ENCODE measurements around the gene MYBBP1A.
"Not testable (repeated sequence)": the region's sequence is repeated elsewhere in the genome, so short reads cannot be mapped to it uniquely, and the experiment has no call there.

The MYBBP1A gene

DNA sequence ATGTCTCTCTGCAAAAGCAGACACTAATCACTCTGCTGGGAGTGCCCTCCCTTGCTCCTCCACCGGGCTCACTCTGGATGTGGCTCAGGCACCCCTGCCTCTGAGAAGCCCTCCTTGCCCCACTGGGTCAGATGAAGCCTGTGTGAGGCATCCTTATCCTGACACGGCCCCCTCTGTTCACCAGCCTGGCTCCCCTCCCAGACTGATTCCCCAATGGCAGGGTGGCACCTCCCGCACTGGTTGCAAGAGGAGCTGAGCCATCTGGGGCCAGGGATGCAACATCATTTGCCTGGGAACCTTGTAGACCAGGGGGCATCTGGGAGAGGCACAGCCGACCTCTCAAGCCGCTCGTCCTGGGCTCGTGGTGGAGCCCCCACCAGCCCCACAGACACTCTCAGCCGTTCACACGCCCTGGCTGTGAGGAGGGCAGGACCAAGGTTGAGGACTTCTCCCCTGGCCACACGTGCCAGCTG lies 35.8 kb upstream of the MYBBP1A start:
- DNase-seq: no peak

DNA sequence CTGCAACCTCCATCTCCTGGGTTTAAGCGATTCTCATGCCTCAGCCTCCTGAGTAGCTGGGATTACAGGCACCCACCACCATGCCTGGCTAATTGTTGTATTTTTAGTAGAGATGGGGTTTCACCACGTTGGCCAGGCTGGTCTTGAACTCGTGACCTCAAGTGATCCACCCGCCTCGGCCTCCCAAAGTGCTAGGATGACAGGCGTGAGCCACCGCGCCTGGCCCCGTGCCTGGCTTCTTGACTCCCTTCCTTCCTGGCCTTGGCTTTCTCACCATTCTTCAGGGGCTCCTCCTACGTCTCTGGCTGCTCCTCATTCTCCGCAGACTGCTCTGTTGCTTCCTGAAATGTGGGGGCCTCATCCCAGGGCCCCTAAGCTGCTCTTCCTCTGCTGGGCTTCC lies 34.9 kb upstream of the MYBBP1A start:
- not testable (repeated sequence) for DNase-seq

DNA sequence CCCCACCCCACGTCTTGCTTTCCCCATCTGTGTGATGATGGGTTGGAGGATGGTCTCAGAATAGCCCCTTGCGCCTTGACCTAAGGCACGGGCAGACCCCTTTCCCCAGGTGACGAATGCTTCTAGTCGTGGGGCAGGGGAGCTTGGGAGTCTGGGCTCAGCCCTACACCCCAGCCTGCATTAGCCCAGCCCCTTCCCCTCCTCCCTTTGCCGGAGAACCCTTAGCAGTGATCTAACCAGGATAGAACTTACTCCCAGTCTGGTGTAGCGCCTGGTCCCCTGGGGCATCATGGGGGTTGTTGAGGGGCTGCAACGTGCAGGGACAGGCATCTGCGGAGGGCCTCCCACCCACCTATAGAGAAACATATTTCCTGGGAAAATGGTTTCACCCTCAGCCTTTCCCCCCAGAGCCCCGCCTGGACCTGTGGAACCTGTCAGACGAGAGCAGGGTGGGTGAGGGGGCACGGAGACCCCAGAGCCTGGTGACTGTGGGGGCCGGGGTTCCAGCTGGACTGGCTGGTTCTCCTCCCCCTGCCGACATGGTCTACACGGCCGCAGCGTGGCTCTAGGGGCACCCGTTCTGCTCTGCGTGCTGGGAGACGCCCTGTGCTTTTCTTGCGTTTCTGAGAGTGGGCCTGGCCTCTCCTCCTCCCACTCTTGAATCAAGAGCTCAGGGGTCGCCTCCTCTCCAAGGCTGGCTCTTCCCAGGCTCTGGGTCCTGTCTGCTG lies 33.9 kb upstream of the MYBBP1A start:
- no peak for DNase-seq

DNA sequence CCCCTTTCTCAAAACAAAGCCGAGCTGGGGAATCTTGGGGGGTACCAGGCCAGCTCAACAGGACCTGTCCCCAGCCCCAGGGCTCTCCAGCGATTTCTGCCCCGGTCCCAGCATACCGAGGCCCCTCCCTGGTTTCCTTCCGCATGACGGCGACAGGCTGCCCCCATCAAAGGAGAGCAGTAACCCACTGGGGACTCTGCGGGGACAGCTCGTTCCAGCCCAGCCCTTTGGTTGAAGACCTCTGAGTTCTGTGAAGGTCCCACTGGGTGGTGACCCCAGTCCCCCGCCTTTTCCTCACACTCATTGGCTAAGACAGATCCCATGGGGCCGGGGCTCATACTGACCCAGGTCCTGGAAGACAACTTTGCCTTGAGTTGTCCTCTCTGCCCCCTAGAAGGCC lies 33.2 kb upstream of the MYBBP1A start:
- DNase-seq: no peak

DNA sequence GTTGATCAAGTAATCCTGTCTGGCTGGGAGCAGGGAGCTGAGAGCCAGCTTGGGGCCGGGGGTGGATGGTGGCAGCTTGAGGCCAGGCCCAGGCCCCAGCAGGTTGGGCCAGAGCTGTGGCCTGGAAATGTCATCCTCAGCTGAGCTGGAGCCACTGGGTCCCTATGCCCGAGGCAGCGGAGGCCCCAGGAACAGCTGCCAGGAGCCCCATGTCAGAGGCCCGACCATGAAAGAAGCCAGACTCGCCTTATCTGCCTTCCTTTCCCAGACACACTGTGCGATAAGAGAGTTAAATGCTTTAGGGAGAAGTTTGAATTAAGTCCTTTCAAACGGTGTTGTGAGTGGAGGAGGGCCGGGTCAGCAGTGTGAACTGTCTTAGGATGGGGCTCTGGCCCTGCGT lies 32.6 kb upstream of the MYBBP1A start:
- DNase-seq: no peak

DNA sequence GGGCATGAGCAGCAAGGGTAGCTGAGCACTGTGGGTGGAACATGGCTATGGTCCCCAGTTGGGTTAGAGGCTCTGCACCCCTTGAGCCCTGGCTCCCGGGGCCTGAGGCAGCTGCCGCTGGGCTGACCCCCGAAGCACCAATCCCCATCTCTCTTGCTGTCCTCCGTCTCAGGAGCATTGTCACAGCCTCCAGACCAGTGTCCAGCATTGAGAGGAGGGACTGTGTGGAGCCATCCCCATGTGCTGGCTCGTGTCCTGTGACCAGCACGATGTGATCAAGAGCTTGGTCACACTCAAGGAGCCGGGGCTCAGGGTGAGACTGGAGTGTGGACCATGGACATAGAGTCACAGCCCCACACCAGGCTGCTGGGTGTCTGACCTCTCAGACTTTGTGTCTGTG lies 32.0 kb upstream of the MYBBP1A start:
- DNase-seq: no peak

DNA sequence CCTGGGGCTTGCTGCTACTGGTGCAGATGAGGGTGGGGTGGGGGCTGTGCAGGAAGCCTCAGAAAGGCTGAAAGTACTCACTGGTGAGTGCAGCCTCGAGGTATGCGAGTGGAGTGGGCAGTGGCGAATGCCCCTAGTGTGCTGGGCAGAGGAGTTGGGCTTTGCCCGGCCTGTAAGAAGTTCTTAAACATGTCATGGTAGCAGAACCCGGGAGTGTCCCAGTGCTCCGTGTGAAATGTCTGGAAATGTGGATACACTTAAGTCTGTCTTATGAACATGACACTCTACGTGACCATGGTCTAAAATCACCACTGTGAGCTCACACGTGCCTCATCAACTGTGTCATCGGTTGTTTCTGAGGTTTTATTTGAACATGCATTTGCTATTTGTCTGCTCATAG lies 30.9 kb upstream of the MYBBP1A start:
- DNase-seq: no peak

DNA sequence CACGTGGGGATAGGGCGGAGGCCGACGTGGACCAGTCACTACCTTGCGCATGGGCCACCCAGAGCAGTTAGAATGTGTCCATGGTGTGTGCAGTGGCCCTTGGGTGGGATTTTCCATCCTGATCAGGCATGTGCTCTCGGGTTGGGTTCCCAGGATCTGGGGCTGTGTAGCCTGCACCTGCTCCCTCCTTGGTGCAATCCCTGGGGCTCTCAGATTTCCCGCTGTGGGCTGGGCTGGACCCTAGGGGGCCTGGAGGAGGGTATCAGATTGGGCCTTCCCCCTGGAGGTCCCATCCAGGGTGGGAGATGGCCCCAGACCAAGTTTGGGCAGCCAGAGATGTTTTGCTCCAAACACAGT lies 30.4 kb upstream of the MYBBP1A start:
- DNase-seq: no peak

DNA sequence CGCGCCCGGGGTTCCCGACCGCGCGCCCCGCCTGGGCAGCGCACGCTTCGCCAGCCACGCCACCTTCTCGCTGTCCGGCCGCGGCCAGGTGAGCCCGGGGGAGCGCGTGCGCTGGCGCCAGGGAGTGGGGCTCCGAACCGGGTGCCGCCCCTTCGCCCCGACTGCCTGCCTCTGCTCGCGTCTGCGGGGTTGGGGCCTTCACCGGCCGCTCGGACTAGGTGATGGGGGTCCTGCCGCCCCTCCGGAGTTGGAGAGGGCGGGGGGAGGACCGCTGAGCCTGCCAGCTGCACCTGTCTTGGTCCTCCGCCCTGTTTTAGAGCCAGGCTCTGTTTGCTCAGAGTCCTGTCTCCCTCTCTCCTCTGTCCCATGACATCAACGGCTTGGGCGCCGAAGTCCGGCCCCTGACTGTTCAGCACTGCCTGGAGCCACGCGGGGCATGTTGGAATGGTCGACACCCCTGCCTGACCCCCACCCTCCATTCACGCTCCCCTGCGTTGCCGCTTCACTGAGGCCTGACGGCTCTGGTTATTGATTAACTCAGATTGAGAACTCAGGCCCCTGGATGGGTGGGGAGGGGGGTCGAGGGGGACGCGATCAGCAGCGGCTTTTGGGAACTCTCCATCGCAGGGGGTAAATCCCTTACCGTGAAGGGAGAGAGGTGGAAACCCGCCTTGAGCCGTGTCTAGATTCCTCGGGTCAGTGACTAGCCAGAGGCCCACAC lies 29.9 kb upstream of the MYBBP1A start:
- DNase-seq: no peak

DNA sequence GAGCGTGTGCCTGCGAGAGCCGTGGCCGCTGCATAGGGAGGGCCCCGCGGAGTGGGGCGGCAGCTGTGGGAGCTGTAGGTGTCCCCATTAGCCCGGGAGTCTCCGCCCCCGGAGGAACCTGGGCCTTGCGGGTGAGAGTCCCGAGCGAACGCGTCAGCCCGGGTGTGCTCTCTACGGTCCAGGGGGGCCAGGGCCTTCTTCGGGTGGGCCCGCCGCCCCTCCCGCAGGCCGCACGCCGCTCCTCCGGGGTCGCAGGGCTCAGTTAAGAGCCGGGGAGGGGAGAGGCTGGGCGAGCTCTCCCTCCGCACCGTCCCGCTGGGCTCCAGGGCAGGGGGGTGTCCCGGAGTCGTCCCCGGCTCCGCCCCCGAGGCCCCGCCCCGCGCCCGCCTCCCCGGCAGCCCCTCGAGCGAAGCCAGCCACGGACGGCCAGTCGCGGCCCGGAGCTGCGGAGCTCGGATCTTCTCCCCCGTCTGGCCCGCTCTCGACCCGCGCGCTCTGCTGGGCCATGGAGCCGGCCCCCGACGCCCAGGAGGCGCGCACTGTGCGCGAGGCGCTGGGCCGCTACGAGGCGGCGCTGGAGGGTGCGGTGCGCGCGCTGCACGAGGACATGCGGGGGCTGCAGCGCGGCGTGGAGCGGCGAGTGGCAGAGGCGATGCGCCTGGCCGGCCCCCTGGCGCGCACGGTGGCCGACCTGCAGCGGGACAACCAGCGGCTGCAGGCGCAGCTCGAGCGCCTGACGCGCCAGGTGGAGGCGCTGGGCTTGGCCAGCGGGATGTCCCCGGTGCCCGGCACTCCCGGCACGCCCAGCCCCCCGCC lies 29.1 kb upstream of the MYBBP1A start, which contains the start of gene SMTNL2:
SMTNL2 (plus strand) TSS at position 429 of the 816 bp plus-strand sequence; CDS start at position 506, 77 bp downstream.
- DNase-seq: no peak

DNA sequence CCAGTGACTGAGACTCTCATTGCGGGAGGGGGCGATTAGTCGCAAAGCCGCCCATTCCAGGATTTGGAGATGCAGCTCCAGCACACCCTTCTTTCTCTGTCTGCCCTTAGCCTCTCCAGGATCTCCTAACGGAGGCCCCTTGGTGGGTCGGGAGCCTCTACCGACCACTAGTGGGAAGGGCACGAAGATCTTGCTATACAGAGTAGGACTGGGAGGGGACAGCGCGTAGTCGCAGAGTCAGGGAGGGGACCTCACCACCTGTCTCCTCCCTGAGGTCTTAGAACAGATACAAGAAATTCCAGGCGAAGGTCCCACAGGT lies 28.6 kb upstream of the MYBBP1A start:
- no peak for DNase-seq

DNA sequence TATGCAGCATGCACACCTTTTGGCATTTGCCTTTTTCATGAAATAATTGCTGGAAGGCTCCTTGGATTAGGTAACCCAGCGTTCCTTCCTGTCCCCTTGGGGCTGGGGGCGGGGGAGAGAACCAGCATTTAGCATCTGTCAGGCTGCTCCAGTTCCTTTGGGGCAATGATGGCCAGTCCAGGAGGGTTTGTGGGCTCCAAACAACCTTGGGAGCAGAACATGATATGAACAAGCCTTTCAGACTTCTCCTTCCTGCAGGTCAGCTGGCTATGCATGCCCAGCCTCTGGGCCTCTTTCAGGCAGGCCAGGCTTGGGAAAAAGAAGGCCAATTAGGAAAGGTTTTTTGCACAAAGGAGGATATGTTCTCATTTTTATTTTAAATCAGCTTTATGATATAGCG lies 28.0 kb upstream of the MYBBP1A start:
- no peak for DNase-seq

DNA sequence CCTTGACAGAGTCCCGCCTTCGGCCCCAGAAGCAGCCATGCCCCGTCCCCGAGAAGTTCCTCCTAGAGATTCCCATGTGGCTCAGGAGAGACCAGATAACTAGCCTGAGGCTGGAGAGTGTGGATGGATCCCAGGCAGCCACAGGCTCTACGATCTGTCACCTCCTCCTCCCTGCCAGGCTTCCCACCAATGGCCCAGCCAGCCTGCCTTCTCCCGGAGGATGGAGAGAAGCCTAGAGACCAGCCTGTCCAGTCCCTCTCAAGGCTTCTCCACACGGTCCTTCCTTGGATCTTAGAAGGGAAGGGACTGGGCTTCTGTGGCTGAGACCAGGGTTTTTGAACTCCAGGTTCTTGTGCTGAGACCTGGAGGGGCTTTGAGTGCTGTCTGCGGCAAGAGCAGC lies 27.5 kb upstream of the MYBBP1A start:
- no peak for DNase-seq

DNA sequence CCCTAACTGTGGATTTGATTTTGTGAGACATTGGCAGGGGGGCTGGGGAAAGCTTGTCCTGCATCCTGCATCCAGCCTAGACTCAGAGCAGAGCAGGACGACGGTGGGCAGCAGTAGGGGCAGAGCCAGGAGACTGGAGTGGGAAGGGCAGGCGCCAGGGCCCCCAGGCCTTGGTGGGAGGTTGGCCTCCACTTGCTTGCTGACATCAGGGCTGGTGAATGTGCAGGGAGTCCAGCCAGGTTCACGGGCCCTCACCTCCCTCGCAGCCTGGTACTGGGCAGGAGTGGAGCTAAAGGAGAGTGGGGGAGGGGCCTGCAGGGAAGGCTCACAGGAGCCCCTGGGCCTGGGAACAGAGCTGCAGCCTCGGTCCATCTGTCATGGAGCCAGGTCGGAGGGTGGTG lies 26.9 kb upstream of the MYBBP1A start:
- DNase-seq: no peak

DNA sequence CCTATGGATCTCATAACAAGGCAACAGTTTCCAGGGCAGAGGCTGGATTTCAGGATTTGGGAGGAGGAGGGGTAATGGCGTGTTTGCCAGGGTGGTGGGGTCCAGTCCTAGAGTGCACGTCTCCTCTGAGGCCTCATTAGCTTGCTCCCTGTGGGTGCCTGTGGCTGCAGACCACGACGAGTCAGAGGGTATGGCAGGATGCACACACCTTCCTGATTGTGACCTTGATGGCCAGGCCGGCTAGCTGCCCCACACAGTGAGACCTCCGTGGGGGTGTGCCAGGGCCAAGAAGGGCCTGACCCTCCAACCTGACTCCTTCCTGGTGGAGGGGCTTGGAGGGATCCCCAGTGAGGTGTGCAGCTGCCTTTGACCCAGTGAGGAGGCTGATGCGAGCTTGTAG lies 25.1 kb upstream of the MYBBP1A start:
- DNase-seq: no peak

DNA sequence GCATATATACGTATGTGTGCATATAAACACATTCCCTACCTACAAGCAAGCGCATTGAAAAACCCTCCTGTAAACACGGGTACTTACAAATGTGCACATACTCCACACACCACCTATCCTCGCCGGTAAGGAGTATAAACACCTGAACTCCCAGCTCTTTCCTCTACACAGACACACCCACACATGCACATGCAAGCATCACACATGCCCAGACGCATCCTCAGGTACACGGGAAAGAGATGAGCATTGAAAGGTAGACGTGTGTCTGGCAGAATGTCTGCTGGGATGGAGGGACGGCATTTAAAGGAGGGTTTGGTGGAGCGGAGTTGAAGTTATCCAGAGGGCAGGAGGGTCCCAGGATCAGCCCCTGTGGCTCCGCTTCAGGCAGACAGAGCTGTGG lies 24.5 kb upstream of the MYBBP1A start:
- no peak for DNase-seq

DNA sequence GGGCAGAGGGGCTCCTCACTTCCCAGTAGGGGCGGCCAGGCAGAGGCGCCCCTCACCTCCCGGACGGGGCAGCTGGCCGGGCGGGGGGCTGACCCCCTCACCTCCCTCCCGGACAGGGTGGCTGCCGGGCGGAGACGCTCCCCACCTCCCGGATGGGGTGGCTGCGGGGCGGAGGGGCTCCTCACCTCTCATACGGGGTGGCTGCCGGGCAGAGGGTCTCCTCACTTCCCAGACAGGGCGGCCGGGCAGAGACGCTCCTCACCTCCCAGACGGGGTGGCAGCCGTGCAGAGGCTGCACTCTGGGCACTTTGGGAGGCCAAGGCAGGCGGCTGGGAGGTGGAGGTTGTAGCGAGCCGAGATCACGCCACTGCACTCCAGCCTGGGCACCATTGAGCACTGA lies 23.2 kb upstream of the MYBBP1A start:
- not testable (repeated sequence) for DNase-seq

DNA sequence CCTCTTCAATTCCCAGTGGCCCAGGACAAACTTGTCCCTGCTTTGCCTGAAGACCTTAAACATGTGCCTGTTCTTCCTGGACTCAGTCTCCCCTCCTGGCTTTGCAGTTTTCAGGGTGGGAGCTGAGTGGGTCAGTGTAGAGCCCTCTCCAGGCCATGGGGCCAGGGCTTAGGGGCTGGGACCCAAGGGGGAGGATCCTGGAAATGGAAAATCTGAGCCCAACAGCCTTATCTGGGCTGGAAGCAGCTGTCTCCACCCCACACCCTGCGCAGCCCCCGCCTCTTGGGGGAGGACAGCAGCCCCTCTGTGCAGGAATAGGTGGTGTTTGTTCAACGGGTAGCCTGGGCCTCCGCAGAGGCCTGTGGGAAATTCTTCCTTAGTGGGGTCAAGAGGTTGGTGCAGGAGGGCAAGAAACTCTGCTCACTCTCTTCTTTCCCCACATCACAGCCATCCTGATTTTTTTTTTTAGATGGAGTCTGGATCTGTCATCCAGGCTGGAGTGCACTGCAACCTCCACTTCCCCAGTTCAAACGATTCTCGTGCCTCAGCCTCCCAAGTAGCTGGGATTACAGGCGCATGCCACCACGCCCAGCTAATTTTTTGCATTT lies 22.3 kb upstream of the MYBBP1A start:
- DNase-seq: no peak

DNA sequence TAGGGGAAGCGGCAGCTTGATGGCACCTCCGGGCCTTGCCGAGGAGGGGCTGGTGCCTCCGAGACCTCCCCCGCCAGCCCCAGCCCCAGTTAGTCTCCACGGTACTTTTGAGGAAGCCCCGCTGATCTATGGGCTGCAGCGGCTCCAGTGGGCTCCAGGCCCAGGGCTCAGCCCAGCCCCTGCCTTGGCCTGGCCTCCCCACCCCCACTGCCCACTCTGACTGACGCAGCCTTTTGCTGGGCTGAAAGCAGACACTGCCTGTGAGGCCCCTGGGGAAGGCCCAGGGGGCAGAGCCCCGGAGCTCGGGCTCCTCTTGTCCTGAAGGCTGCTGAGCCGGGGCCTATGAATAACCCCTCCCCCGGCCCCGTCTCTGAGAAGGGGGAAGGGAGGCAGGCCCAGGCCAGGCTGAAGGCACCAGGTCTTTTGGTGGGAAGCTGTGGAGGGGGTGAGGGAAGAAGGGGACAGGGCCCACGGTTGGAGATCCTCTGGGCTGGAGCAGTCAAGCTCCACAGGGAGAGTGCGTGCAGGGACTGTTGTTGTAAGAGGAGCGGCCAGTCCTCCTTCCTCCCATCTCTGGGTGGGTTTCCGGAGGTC lies 21.6 kb upstream of the MYBBP1A start:
- DNase-seq: no peak

DNA sequence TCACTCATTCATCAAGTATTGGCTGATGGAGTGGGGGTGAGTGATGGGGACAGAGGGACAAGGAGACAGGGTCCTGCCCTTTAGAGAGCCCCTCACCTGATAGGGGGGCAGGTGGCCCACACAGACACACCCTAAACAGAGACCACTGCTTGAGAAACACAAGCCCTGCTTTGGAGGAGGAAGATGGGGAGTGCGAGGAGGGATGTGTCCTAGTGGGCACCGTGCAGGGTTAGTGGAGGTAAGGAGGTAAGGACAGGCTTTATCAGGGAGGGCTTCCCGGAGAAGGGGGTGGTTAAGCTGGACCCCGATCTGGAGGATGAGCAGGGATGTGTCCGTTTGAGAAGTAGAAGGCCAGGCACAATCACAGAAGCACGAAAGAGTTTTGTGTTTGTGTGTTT lies 21.0 kb upstream of the MYBBP1A start:
- DNase-seq: no peak

DNA sequence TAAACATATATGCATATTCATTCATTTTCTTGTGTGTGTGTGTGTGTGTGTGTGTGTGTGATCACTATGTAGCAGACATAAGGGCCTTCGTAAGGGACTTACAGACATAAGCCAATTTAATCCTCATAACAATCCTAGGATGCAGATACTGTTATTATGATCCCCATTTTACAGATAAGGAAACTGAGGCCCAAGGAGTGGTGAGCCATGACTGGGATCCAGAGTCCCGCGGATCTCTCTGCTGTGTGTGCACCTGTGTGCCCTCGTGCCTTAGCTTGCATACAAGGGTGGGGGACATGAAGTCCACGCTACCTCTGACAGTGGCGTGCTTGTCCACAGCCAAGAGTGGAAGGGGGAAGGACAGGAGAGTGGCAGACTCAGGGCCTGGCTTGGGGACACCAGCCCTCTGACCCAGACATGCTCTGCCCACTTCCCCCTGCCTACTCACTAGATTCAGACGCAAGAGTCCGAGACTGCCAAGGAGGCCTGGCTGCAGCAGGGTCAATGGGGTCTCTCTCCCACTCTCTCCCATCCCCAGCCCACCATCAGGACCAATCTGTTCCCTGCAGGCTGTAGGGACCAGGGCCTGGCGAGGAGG lies 19.4 kb upstream of the MYBBP1A start:
- DNase-seq: no peak

Measured in anterior cingulate cortex (tissue), 58 donors.